T-helper 9 cell (primary cell): ENCODE data around the gene RNF182.
"Not testable (repeated sequence)": the region's sequence is repeated elsewhere in the genome, so short reads cannot be mapped to it uniquely, and the experiment has no call there.

Experiments
- DNase-seq: peaks from one replicate; pipeline ENCODE4 v3.0.0-alpha.2; 2020

RNF182 gene

GRCh38 chr6:14004258-14004657, 79.5 kb downstream of the RNF182 start:
- no peak for DNase-seq

GRCh38 chr6:14008809-14009208, 84.1 kb downstream of the RNF182 start:
- DNase-seq, result no peak

- DNase-seq, result no peak
Observed at GRCh38 chr6:14009431-14009830, 84.7 kb downstream of the RNF182 start.

- no peak for DNase-seq
Observed at GRCh38 chr6:14010275-14010674, 85.5 kb downstream of the RNF182 start.

- no peak for DNase-seq
Observed at GRCh38 chr6:14012313-14013030, 87.7 kb downstream of the RNF182 start.

GRCh38 chr6:14015964-14016363, 91.2 kb downstream of the RNF182 start:
- no peak for DNase-seq

GRCh38 chr6:14016432-14016831, 91.7 kb downstream of the RNF182 start:
- DNase-seq, result no peak

- DNase-seq, result no peak
Observed at GRCh38 chr6:14016935-14017625, 92.3 kb downstream of the RNF182 start.

GRCh38 chr6:14017626-14018475, 93.1 kb downstream of the RNF182 start:
- DNase-seq, result no peak

GRCh38 chr6:14018559-14018958, 93.8 kb downstream of the RNF182 start:
- DNase-seq, result not testable (repeated sequence)

GRCh38 chr6:14020551-14020950, 95.8 kb downstream of the RNF182 start:
- DNase-seq, result no peak

GRCh38 chr6:14021449-14021848, 96.7 kb downstream of the RNF182 start:
- no peak for DNase-seq

- no peak for DNase-seq
Observed at GRCh38 chr6:14022673-14023072, 97.9 kb downstream of the RNF182 start.

GRCh38 chr6:14023855-14024254, 99.1 kb downstream of the RNF182 start:
- no peak for DNase-seq

- no peak for DNase-seq
Observed at GRCh38 chr6:14025160-14025559, 100.4 kb downstream of the RNF182 start.

GRCh38 chr6:14026831-14027539, 102.2 kb downstream of the RNF182 start:
- no peak for DNase-seq

GRCh38 chr6:14028631-14029030, 103.9 kb downstream of the RNF182 start:
- no peak for DNase-seq

- no peak for DNase-seq
Observed at GRCh38 chr6:14029605-14030004, 104.9 kb downstream of the RNF182 start.
